ENCODE data around the gene SGCE.

DNA sequence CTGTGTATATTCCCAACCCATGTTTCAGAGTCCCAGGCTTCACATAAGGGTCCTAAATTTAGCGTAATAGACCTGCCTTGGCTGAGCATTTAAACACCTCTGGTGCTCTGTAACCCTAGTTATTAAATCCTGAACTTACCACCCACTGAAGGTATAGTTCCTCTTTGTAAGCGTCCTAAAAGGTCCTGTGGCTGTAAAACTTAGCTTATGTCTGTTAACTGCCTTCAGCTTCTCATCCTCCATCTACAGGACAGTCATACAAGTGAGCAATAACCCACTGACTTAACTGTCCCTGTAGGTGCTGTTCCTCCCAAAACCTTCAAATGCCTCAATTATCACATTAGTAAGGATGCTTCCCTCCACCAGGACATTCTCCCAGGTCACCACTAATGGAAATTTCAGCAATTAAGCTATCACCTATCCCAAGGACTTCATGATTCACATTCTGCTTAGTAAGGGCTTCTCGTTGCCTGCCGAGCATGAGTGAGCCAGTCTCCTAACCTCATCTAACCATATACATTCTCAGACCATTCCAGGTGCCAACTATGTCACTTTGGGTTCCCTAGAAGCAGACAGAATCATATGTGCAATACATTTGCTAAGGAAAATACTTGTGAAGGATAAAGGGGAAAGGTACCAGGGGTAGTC is 90.6 kb downstream of the SGCE start:
- TF ChIP-seq, protein P1, sequence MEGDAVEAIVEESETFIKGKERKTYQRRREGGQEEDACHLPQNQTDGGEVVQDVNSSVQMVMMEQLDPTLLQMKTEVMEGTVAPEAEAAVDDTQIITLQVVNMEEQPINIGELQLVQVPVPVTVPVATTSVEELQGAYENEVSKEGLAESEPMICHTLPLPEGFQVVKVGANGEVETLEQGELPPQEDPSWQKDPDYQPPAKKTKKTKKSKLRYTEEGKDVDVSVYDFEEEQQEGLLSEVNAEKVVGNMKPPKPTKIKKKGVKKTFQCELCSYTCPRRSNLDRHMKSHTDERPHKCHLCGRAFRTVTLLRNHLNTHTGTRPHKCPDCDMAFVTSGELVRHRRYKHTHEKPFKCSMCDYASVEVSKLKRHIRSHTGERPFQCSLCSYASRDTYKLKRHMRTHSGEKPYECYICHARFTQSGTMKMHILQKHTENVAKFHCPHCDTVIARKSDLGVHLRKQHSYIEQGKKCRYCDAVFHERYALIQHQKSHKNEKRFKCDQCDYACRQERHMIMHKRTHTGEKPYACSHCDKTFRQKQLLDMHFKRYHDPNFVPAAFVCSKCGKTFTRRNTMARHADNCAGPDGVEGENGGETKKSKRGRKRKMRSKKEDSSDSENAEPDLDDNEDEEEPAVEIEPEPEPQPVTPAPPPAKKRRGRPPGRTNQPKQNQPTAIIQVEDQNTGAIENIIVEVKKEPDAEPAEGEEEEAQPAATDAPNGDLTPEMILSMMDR (IDR thresholded peaks at IDR 0.05; ENCODE audit: poor library complexity): no peak
- no peak for TF ChIP-seq EZH2 (IDR thresholded peaks at IDR 0.05; ENCODE audit: borderline replicate concordance)

Measured in hepatocyte (in vitro differentiated cells).